HUES48 (cell line): ENCODE measurements around the gene SLC1A6.
"Not testable (repeated sequence)": the region's sequence is repeated elsewhere in the genome, so short reads cannot be mapped to it uniquely, and the experiment has no call there.

Experiments
- H3K27ac ChIP-seq: one replicate; pipeline ENCODE4 v1.7.0; 2013; ENCODE audit warnings: low read depth, low read length, inconsistent platforms
- H3K27me3 ChIP-seq: 2 replicates; pipeline ENCODE4 v1.6.1; 2013; ENCODE audit warnings: mild to moderate bottlenecking, low read length; ENCODE audit not compliant: control insufficient read depth, insufficient read depth
- H3K36me3 ChIP-seq: 2 replicates; pipeline ENCODE4 v1.6.1; 2013; ENCODE audit warnings: low read length; ENCODE audit not compliant: control insufficient read depth, insufficient read depth
- H3K4me1 ChIP-seq: 2 replicates; pipeline ENCODE4 v1.6.1; 2013; ENCODE audit warnings: mild to moderate bottlenecking, low read length; ENCODE audit not compliant: control insufficient read depth, insufficient read depth
- H3K4me3 ChIP-seq: 2 replicates; pipeline ENCODE4 v1.5.1; 2013; ENCODE audit warnings: mild to moderate bottlenecking, low read depth, low read length
- H3K9ac ChIP-seq: 2 replicates; pipeline ENCODE4 v1.6.1; 2013; ENCODE audit warnings: mild to moderate bottlenecking, low read depth, low read length, moderate library complexity
- H3K9me3 ChIP-seq: 2 replicates; pipeline ENCODE4 v1.6.1; 2013; ENCODE audit warnings: low read length; ENCODE audit not compliant: control insufficient read depth, insufficient read depth

SLC1A6 gene

GRCh38 chr19:14979476-14980255, at the start of gene SLC1A6:
Gene SLC1A6 (minus strand): TSS chr19:14979864. CDS start chr19:14972910, 6,954 bp downstream.
- peak within 1 kb of the TSS; percentile 78 for H3K9ac ChIP-seq
- H3K4me3 ChIP-seq: peak within 1 kb of the TSS; percentile 86
- H3K4me1 ChIP-seq: peaks cover 4% of the 10 kb centered on the region; the same call in 1 of the 2 replicates
- no peak within 1 kb of the TSS for H3K27ac ChIP-seq
- H3K27me3 ChIP-seq: peaks cover 21% of the 10 kb centered on the region
- H3K36me3 ChIP-seq: no peaks in the 10 kb centered on the region
- no peaks in the 10 kb centered on the region for H3K9me3 ChIP-seq

- Histone ChIP-seq H3K36me3 (no peaks in the 10 kb centered on the region), H3K27ac (no peak overlapping the region), H3K9me3 (no peaks in the 10 kb centered on the region; the same call in 1 of the 2 replicates), H3K27me3 (no peaks in the 10 kb centered on the region), H3K4me3 (no peak overlapping the region), H3K9ac (no peak overlapping the region), H3K4me1 (no peaks in the 10 kb centered on the region)
Measured at GRCh38 chr19:15028490-15028889, 48.8 kb upstream of the SLC1A6 start.

- no peaks in the 10 kb centered on the region; the same call in 1 of the 2 replicates for H3K27me3 ChIP-seq
- H3K27ac ChIP-seq: no peak overlapping the region
- no peaks in the 10 kb centered on the region for H3K9me3 ChIP-seq
- H3K36me3 ChIP-seq: no peaks in the 10 kb centered on the region
- no peaks in the 10 kb centered on the region for H3K4me1 ChIP-seq
- H3K9ac ChIP-seq: no peak overlapping the region
- H3K4me3 ChIP-seq: no peak overlapping the region
Measured at GRCh38 chr19:15025217-15025616, 45.6 kb upstream of the SLC1A6 start.

- no peaks in the 10 kb centered on the region for H3K9me3 ChIP-seq
- no peak overlapping the region for H3K9ac ChIP-seq
- no peaks in the 10 kb centered on the region for H3K4me1 ChIP-seq
- H3K27ac ChIP-seq: no peak overlapping the region
- no peak overlapping the region for H3K4me3 ChIP-seq
- no peaks in the 10 kb centered on the region for H3K36me3 ChIP-seq
- H3K27me3 ChIP-seq: no peaks in the 10 kb centered on the region; the same call in 1 of the 2 replicates
Measured at GRCh38 chr19:15022752-15023151, 43.1 kb upstream of the SLC1A6 start.

GRCh38 chr19:15021286-15022007, 41.8 kb upstream of the SLC1A6 start:
- Histone ChIP-seq H3K9me3 (no peaks in the 10 kb centered on the region), H3K27me3 (peaks cover 2% of the 10 kb centered on the region; the same call in 1 of the 2 replicates), H3K4me3 (no peak overlapping the region), H3K27ac (no peak overlapping the region), H3K4me1 (no peaks in the 10 kb centered on the region), H3K36me3 (no peaks in the 10 kb centered on the region), H3K9ac (no peak overlapping the region)

GRCh38 chr19:15018836-15019235, 39.2 kb upstream of the SLC1A6 start:
- not testable (repeated sequence) for H3K4me1 ChIP-seq, H3K9ac ChIP-seq, H3K36me3 ChIP-seq, H3K4me3 ChIP-seq, H3K9me3 ChIP-seq, H3K27me3 ChIP-seq, H3K27ac ChIP-seq

- Histone ChIP-seq H3K36me3 (no peaks in the 10 kb centered on the region), H3K4me1 (no peaks in the 10 kb centered on the region), H3K4me3 (no peak overlapping the region), H3K9ac (no peak overlapping the region), H3K27ac (no peak overlapping the region), H3K9me3 (no peaks in the 10 kb centered on the region), H3K27me3 (peaks cover 36% of the 10 kb centered on the region)
Measured at GRCh38 chr19:15015946-15016542, 36.4 kb upstream of the SLC1A6 start.

- Histone ChIP-seq H3K4me1 (no peaks in the 10 kb centered on the region), H3K36me3 (no peaks in the 10 kb centered on the region), H3K9me3 (no peaks in the 10 kb centered on the region), H3K9ac (no peak overlapping the region), H3K4me3 (no peak overlapping the region), H3K27me3 (peaks cover 48% of the 10 kb centered on the region), H3K27ac (no peak overlapping the region)
Measured at GRCh38 chr19:15014579-15014978, 34.9 kb upstream of the SLC1A6 start.

- Histone ChIP-seq H3K9me3 (no peaks in the 10 kb centered on the region), H3K27ac (no peak overlapping the region), H3K36me3 (no peaks in the 10 kb centered on the region), H3K4me3 (peak overlapping the region; percentile 53), H3K4me1 (no peaks in the 10 kb centered on the region), H3K9ac (peak overlapping the region; percentile 4; the same call in 1 of the 2 replicates), H3K27me3 (peaks cover 48% of the 10 kb centered on the region)
Measured at GRCh38 chr19:15010501-15011300, 31.0 kb upstream of the SLC1A6 start.

- Histone ChIP-seq H3K27me3 (peaks cover 37% of the 10 kb centered on the region), H3K4me3 (no peak overlapping the region), H3K27ac (no peak overlapping the region), H3K9ac (no peak overlapping the region), H3K9me3 (no peaks in the 10 kb centered on the region), H3K4me1 (no peaks in the 10 kb centered on the region), H3K36me3 (no peaks in the 10 kb centered on the region)
Measured at GRCh38 chr19:15008308-15008707, 28.6 kb upstream of the SLC1A6 start.
